Trophoblast cell (in vitro differentiated cells and primary cell): ENCODE results near the gene RPTOR.
"Not testable (repeated sequence)": the region's sequence is repeated elsewhere in the genome, so short reads cannot be mapped to it uniquely, and the experiment has no call there.

Experiments
- DNase-seq, 2 donors: peaks; one replicate each; pipeline ENCODE4 v3.0.0-alpha.2; 2016
- H2AFZ ChIP-seq: 2 replicates; pipeline ENCODE4 v1.6.1; 2013; ENCODE audit warnings: low read length, moderate library complexity, mild to moderate bottlenecking; ENCODE audit not compliant: insufficient read depth, poor library complexity
- H2AK5ac ChIP-seq: 2 replicates; pipeline ENCODE4 v1.6.1; 2013; ENCODE audit warnings: mild to moderate bottlenecking, low read length
- H2BK120ac ChIP-seq: 2 replicates; pipeline ENCODE4 v1.6.1; 2013; ENCODE audit warnings: low read length, mild to moderate bottlenecking, moderate library complexity; ENCODE audit not compliant: insufficient read depth, poor library complexity
- H2BK12ac ChIP-seq: 2 replicates; pipeline ENCODE4 v1.6.1; 2013; ENCODE audit warnings: mild to moderate bottlenecking, low read length, moderate library complexity
- H2BK5ac ChIP-seq: 2 replicates; pipeline ENCODE4 v1.6.1; 2013; ENCODE audit warnings: low read length, low read depth, moderate library complexity, mild to moderate bottlenecking; ENCODE audit not compliant: poor library complexity
- H3K14ac ChIP-seq: 2 replicates; pipeline ENCODE4 v1.6.1; 2013; ENCODE audit warnings: mild to moderate bottlenecking, low read length
- H3K18ac ChIP-seq: 2 replicates; pipeline ENCODE4 v1.6.1; 2013; ENCODE audit warnings: mild to moderate bottlenecking, low read length
- H3K23ac ChIP-seq: 2 replicates; pipeline ENCODE4 v1.6.1; 2013; ENCODE audit warnings: low read length
- H3K27ac ChIP-seq: 2 replicates; pipeline ENCODE4 v1.5.1; 2013; ENCODE audit warnings: low read depth, mild to moderate bottlenecking, inconsistent platforms, low read length, moderate library complexity
- H3K27me3 ChIP-seq: 2 replicates; pipeline ENCODE4 v1.6.1; 2013; ENCODE audit warnings: inconsistent platforms, mild to moderate bottlenecking, low read length, moderate library complexity; ENCODE audit not compliant: insufficient read depth
- H3K36me3 ChIP-seq, 2 experiments: 1 replicate in 1 of 2; 2 replicates in 1 of 2; pipeline ENCODE4 v1.6.1; 2013; ENCODE audit warnings: low read length in 2 of 2, mild to moderate bottlenecking in 2 of 2, moderate library complexity in 1 of 2; ENCODE audit not compliant: insufficient read depth in 2 of 2, control insufficient read depth in 1 of 2
- H3K4ac ChIP-seq: 2 replicates; pipeline ENCODE4 v1.6.1; 2013; ENCODE audit warnings: low read depth, mild to moderate bottlenecking, low read length, moderate library complexity
- H3K4me1 ChIP-seq, 2 experiments: 1 replicate in 1 of 2; 2 replicates in 1 of 2; pipeline ENCODE4 v1.6.1; 2013; ENCODE audit warnings: low read length in 2 of 2, mild to moderate bottlenecking in 2 of 2, moderate library complexity in 1 of 2; ENCODE audit not compliant: insufficient read depth in 2 of 2, control insufficient read depth in 1 of 2
- H3K4me2 ChIP-seq: 2 replicates; pipeline ENCODE4 v1.6.1; 2013; ENCODE audit warnings: inconsistent platforms, mild to moderate bottlenecking, low read length, moderate library complexity
- H3K4me3 ChIP-seq: 2 replicates; pipeline ENCODE4 v1.5.1; 2013; ENCODE audit warnings: mild to moderate bottlenecking, low read depth, low read length, inconsistent platforms
- H3K79me1 ChIP-seq: one replicate; pipeline ENCODE4 v1.6.1; 2013; ENCODE audit warnings: low read length
- H3K79me2 ChIP-seq: 2 replicates; pipeline ENCODE4 v1.6.1; 2013; ENCODE audit warnings: low read length, mild to moderate bottlenecking; ENCODE audit not compliant: control insufficient read depth, insufficient read depth, poor library complexity
- H3K9ac ChIP-seq: 2 replicates; pipeline ENCODE4 v1.6.1; 2013; ENCODE audit warnings: mild to moderate bottlenecking, low read length
- H3K9me3 ChIP-seq: 2 replicates; pipeline ENCODE4 v1.6.1; 2013; ENCODE audit warnings: low read depth, mild to moderate bottlenecking, control low read depth, inconsistent platforms, low read length; ENCODE audit not compliant: insufficient read depth
- H4K12ac ChIP-seq: 2 replicates; pipeline ENCODE4 v1.6.1; 2013; ENCODE audit warnings: low read depth, mild to moderate bottlenecking, low read length, moderate library complexity
- H4K8ac ChIP-seq: 2 replicates; pipeline ENCODE4 v1.6.1; 2013; ENCODE audit warnings: low read depth, mild to moderate bottlenecking, low read length, moderate library complexity
- H4K91ac ChIP-seq: one replicate; pipeline ENCODE4 v1.6.1; 2013; ENCODE audit warnings: low read depth, mild to moderate bottlenecking, low read length, moderate library complexity
- WGBS: extraction: QIAGEN DNeasy Blood & Tissue Kit; methylation state at CpG from one replicate; pipeline ENCODE4 v1.1.7; 2013; ENCODE audit warnings: missing lambda C conversion rate; ENCODE audit not compliant: insufficient read length, insufficient coverage; ENCODE audit errors: extremely low coverage; 5-methylcytosine and 5-hydroxymethylcytosine counted together

RPTOR gene

DNA sequence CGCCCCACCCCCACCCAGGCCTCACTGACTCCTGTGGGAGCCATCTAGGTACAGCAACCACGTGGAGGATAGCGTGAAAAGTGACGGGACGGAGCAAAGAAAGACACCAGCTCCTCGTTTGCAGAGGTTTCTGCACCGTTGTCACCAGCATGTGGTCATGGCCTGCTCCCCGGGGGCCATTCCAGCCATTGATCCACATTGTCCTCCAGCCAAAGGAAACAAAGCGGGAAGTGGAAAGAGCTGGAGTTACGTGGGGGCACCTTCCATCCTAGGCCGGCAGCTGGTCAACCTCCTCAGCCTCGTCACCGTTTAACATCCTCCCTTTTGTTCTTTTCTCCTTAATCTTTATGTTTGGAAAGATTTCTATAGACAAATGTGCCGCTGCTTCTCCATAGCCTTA is 153.7 kb downstream of the RPTOR start:
- Histone ChIP-seq H3K79me1 (peaks cover 5% of the 10 kb centered on the region), H2BK12ac (no peak overlapping the region), H3K4me3 (no peak overlapping the region), H3K18ac (no peak overlapping the region), H3K9me3 (peaks cover 4% of the 10 kb centered on the region), H2AFZ (no peak overlapping the region), H3K4me2 (no peak overlapping the region), H2BK120ac (no peak overlapping the region), H2BK5ac (no peak overlapping the region), H3K27me3 (no peaks in the 10 kb centered on the region), H3K23ac (no peak overlapping the region), H3K4me1 (peaks cover 4 to 9% of the 10 kb centered on the region in 2 experiments), H3K79me2 (no peaks in the 10 kb centered on the region), H4K91ac (no peak overlapping the region), H3K14ac (no peak overlapping the region), H3K36me3 (no peaks in the 10 kb centered on the region), H3K27ac (no peak overlapping the region), H2AK5ac (no peak overlapping the region), H3K4ac (no peak overlapping the region), H4K12ac (no peak overlapping the region), H4K8ac (no peak overlapping the region), H3K9ac (no peak overlapping the region)
- no peak for DNase-seq
- no CpG with 5 or more reads among the region's 14 CpGs for WGBS

DNA sequence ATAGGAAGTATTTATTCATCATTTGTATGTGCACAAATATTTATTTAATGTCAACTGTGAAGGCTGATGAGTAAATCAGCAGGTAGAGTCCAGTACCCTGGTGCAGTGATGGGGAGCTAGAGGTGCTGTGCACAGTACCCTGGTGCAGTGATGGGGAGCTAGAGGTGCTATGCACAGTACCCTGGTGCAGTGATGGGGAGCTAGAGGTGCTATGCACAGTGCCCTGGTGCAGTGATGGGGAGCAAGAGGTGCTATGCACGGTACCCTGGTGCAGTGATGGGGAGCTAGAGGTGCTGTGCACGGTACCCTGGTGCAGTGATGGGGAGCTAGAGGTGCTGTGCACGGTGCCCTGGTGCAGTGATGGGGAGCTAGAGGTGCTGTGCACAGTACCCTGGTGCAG is 154.6 kb downstream of the RPTOR start:
- not testable (repeated sequence) for H3K9ac ChIP-seq, H2AK5ac ChIP-seq, H3K9me3 ChIP-seq, H3K79me2 ChIP-seq, DNase-seq, H4K91ac ChIP-seq, H3K36me3 ChIP-seq, H3K4ac ChIP-seq, H3K14ac ChIP-seq, H2BK120ac ChIP-seq, H3K27ac ChIP-seq, H3K27me3 ChIP-seq, H3K18ac ChIP-seq, H3K4me2 ChIP-seq, H4K8ac ChIP-seq, H3K79me1 ChIP-seq, H2BK12ac ChIP-seq, H2AFZ ChIP-seq, H2BK5ac ChIP-seq, H4K12ac ChIP-seq, H3K4me1 ChIP-seq, H3K23ac ChIP-seq, H3K4me3 ChIP-seq
- no CpG with 5 or more reads among the region's 3 CpGs for WGBS

DNA sequence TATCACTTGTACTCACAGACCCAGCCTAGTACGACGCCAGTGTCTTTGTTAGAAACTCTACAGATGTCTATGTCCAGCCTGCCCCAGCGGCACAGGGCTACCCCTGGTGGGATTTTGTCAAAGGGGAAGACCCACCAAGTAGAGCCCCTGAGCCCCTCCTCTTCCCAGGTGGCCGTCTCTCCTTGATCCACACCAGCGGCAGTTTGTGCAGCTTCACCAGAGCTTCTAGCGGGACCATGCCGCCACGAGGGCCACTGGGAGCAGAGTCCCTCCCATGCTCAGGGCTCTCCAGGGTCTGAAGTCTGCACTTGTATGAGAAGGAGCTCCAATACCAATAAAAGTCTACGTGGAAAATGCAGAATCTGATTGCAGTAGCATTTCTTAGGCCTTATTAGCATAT is 157.1 kb downstream of the RPTOR start:
- Histone ChIP-seq H3K79me2 (no peaks in the 10 kb centered on the region), H3K4ac (no peak overlapping the region), H3K9ac (no peak overlapping the region), H2AK5ac (no peak overlapping the region), H3K14ac (no peak overlapping the region), H3K9me3 (peaks cover 4% of the 10 kb centered on the region), H3K18ac (no peak overlapping the region), H2BK120ac (no peak overlapping the region), H3K4me2 (no peak overlapping the region), H3K4me1 (peaks cover 5 to 10% of the 10 kb centered on the region in 2 experiments), H3K4me3 (no peak overlapping the region), H2AFZ (no peak overlapping the region), H4K12ac (no peak overlapping the region), H3K23ac (no peak overlapping the region), H2BK5ac (no peak overlapping the region), H4K8ac (no peak overlapping the region), H2BK12ac (no peak overlapping the region), H3K79me1 (no peaks in the 10 kb centered on the region), H3K27ac (no peak overlapping the region), H3K36me3 (no peaks in the 10 kb centered on the region), H4K91ac (no peak overlapping the region), H3K27me3 (no peaks in the 10 kb centered on the region)
- DNase-seq, result no peak
- no CpG with 5 or more reads among the region's 9 CpGs for WGBS

DNA sequence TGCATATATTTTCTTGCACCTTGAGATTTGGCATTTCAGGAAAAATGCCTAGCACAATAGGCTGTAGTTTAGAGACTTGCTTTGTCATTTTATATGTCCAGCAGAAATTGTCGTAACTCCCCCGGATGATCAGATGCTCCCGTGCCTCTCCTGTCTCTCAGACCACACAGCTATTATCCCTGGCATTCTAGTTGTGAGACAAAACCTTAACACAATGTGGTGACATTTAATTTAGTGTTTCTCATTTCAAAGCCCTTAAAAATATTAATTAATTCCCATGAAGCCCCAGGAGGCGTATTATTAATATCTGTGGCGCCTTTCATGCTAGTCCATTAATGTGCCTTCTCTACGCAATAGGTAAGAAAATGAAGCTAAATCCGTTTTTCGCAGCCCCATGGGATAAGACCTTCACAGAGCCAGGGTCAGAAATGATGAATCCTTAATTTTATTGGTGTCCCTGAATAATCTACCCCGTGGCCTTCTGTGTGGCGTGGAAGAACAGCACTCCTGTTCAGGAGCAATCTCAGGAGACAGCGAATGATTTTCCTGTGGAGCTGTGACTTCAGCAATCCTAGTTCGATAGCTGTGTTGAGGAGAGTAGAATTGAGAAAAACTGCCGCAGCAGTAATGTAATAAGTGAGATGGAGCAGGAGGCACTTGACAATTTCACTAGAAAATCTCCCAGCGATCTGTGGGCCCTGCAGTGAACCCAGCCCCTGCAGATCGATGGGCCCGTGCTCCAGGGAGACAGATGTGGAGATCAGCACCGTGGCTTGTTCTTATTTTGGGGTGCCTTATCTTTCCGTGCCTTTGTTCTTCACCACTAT is 157.9 kb downstream of the RPTOR start:
- no peak overlapping the region for H4K91ac ChIP-seq
- no peaks in the 10 kb centered on the region for H3K36me3 ChIP-seq
- H3K18ac ChIP-seq, result no peak overlapping the region
- no peak overlapping the region for H3K23ac ChIP-seq
- no peak overlapping the region for H3K9ac ChIP-seq
- H2BK12ac ChIP-seq, result no peak overlapping the region
- H3K4me2 ChIP-seq, result no peak overlapping the region
- H3K27me3 ChIP-seq, result no peaks in the 10 kb centered on the region
- no peak overlapping the region for H3K4ac ChIP-seq
- H3K27ac ChIP-seq, result no peak overlapping the region
- no peak overlapping the region for H2AK5ac ChIP-seq
- no peak overlapping the region for H3K4me3 ChIP-seq
- no peak overlapping the region for H2BK5ac ChIP-seq
- H2AFZ ChIP-seq, result no peak overlapping the region
- H3K79me1 ChIP-seq, result no peaks in the 10 kb centered on the region
- H3K9me3 ChIP-seq, result peaks cover 4% of the 10 kb centered on the region
- H4K8ac ChIP-seq, result no peak overlapping the region
- no peak overlapping the region for H2BK120ac ChIP-seq
- H3K14ac ChIP-seq, result no peak overlapping the region
- DNase-seq, result no peak
- H4K12ac ChIP-seq, result no peak overlapping the region
- H3K4me1 ChIP-seq, result peaks cover 5 to 10% of the 10 kb centered on the region in 2 experiments
- H3K79me2 ChIP-seq, result no peaks in the 10 kb centered on the region
- no CpG with 5 or more reads among the region's 18 CpGs for WGBS
